AG09309 (cell line): ENCODE measurements around the gene MADCAM1.

Experiments
- DNase-seq: peaks from one replicate; pipeline ENCODE4 v3.0.0-alpha.2; 2010; ENCODE audit warnings: low read depth
- H3K4me3 ChIP-seq: 2 replicates; pipeline ENCODE4 v1.5.1; 2011; ENCODE audit warnings: mild to moderate bottlenecking, low read depth, low read length, moderate library complexity; ENCODE audit not compliant: control insufficient read depth
- CTCF ChIP-seq: IDR thresholded peaks from 2 replicates; pipeline ENCODE4 v1.5.1; 2011; ENCODE audit warnings: mild to moderate bottlenecking, low read depth, low read length, inconsistent platforms; ENCODE audit not compliant: insufficient read depth, control insufficient read depth; ENCODE audit errors: missing control alignments

MADCAM1 gene

GRCh38 chr19:459724-460511 is 36.4 kb upstream of the MADCAM1 start:
- DNase-seq, result no peak
- H3K4me3 ChIP-seq, result peak overlapping the region; percentile 3
- TF ChIP-seq CTCF, result no peak

- H3K4me3 ChIP-seq, result peak within 1 kb of the TSS; percentile 3
- no peak for TF ChIP-seq CTCF
- DNase-seq, result no peak
Observed at GRCh38 chr19:460877-461720, 35.2 kb upstream of the MADCAM1 start, which contains the start of gene SHC2. TSS of gene SHC2 (minus strand) at chr19:461033. CDS start at chr19:460996, 37 bp downstream.

- no peak for TF ChIP-seq CTCF
- no peak for DNase-seq
- no peak overlapping the region for H3K4me3 ChIP-seq
Observed at GRCh38 chr19:461721-462551, 34.4 kb upstream of the MADCAM1 start.

- TF ChIP-seq CTCF, result no peak
- DNase-seq, result no peak
Observed at GRCh38 chr19:463483-464207, 32.6 kb upstream of the MADCAM1 start.

GRCh38 chr19:464208-464545 is 32.1 kb upstream of the MADCAM1 start:
- no peak overlapping the region for H3K4me3 ChIP-seq
- TF ChIP-seq CTCF, result no peak
- DNase-seq, result no peak

More at GRCh38 chr19:463483-464207, 32.6 kb upstream of the MADCAM1 start:
- no peak overlapping the region for H3K4me3 ChIP-seq
